ENCODE results near the gene CACNB2.

Gene CACNB2

DNA sequence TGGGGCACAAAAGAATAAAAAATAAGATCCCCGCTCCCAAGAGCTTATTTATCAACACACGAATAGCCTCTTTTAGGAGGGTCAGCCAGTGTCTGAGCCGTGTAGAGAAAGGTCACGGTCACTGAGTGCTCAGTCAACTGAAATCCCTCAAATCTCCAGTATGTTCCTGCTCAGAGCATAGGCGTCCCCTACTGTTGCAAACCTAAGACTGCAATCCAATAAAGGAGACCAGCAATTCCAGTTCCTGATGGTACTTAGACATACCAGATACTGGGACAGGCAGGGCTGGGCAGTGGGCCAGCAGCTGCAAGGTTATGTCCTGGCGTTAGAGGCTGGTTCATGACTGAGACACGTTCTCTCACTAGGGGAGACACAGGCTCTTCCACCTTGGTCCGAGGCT lies 93.6 kb downstream of the CACNB2 start:
- DNase-seq: no peak

DNA sequence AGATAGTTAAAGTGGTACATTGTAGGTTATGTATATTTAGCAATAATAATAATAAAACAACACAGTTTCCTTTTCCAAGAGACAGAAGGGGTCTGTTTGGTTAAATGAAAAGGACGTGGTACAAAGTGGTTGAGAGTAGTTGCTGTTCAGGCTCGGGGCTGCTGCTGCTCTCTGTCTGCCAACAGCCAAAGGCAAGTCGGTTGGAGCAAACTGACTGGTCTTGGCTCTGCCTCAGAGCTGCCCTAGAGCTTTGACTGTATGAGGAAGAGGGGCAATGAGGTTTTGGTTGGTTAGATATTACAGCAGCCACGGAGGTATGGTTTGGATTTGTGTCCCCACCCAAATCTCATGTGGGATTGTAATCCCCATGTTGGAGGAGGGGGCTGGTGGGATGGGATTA lies 95.3 kb downstream of the CACNB2 start:
- no peak for DNase-seq

DNA sequence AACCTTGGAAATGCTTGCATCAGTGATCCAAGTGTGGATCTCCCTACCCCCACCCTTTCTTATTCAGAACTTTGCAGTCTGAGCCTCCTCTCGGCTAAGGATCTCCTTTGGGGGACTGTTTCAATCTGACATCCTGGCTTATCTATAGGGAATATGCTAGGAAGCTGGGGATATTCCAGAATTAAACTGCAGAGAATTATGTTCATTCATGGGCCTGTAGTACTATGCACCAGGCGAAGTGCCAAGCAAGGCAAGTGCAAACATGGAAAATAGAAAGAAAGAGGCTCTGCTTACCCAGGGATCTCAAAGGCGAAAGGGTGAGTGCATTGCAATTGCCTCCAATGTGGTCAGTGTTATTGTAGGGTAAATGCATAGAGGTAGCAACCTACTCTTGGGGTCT lies 96.5 kb downstream of the CACNB2 start:
- no peak for DNase-seq

DNA sequence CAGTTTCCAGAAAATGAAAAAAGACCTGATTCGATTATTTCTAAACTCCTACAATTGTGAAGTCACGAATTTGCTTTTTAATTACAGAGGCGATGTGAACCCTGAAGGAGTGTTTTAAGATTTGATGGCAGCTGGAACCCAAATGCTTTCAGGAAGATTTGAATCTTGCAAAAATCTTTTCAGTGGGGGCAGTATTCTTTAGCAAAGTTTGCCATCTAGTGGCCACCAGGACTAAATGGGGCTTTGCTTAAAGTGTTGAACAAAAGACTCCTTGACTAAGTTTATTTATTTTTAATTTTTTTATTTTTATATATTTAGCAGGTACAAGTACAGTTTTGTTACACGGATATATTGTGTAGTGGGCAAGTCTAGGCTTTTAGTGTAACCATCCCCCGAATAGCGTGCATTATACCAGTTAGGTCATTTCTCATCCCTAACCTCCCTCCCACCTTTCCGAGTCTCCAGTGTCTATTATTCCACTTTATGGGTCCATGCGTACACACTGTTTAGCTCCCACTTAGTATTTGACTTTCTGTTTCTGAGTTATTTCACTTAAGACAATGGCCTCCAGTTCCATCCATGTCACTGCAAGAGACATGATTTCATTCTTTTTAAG lies 98.8 kb downstream of the CACNB2 start:
- DNase-seq: no peak

DNA sequence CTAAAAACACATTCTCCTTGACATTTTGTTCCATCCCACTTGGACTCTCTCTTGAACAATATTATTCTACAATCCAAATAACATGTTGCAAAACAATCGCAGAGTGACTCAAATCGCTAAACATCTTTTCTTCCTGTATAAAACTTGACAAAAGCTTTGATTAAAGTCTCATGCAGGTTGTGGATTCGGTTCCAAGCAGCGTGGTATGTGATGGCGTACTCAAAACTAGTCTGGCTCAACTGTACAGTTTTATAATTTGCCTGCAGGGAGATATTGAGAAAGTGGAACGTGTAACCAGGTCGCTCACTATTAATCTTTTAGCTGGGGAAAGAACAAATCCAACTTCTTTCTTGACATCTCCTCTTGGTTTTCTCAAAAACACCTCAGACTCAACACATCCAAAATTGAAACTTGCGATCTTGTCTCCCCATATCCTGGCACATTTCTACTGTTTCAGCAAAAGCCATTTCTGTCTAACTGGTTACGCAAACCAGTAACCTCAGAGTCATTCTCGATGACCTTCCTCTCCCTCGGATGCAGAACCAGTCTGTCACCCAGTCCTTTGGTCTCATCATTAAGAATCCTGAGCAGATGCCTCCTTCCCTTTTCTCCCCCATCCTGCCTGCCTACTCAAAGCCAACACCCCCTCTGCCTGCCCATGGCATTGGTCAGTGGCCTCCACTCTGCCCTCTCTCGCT lies 100.1 kb downstream of the CACNB2 start:
- no peak for DNase-seq

DNA sequence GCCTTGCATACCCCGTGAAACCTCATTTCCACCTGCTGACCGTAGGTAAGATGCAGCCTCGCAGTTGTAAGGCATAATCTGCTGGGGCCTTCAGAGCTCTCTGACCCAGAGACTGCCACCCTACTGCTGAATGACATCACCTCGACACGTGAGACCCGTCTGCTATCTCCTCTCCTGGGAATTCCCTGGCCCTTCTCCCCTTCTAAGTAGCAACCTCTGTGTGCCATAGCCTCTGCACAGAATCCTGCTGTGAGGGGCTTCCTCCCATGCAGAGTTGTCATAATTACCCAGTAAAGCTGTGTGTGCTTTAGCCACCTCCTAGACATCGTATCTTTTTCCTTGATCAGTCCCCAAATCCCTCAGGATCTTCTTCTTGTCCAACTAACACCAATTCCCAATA lies 106.7 kb downstream of the CACNB2 start:
- no peak for DNase-seq

DNA sequence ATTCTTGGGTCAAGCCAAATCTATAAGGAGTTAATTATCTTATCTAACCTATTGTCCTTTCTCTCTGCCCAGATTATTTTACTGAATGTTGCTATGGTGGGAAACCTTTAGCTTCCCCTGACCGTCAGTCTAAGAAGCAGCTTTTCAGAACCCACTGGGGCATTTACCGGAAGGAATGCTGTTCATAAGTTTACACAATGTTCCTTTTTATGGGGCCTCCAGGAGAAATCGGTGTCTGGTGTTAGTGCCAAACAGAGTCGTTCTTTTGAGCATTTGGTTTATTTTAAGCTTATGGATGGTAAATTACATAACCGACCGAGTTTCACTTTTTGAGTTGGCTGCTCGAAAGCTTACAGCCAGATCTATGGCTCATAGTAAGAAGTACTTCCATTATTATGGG lies 111.9 kb downstream of the CACNB2 start:
- no peak for DNase-seq

DNA sequence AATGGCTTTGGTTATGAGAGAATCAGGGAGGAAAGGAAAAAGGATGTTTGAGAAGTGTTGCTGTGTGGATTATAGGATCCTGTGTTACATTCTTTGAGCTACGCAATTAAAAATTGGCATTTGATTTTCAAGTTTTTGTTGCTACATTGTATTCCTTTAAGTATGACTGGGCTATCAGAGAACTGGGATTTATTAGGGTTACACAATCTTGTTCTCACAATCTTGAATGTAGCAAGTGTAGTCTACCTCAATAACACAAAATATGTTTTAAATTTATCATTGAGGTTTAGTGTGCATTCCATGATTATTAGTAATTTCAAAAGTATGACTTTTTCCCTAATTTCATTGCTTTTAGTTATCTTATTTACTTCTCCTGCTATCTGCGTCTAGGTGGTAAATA lies 113.9 kb downstream of the CACNB2 start:
- no peak for DNase-seq

DNA sequence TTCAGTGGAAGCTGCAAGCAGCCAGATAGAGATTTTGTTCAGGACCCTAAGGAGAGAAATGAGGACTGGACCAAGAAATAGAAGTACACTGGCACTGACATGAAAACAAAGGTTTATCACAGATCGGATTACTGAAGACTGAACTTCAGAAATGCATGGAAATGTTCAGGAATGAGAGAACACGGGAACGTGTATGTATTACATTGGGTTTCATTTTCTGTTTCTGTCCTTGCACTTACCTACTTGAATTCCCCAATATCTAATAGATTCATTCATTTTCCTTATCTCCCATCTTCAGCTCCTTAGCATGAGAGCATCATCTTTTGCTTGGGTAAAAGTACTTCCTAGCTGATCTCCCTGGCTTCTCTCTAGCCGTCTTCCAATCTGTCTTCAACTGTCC lies 114.5 kb downstream of the CACNB2 start:
- DNase-seq: no peak

DNA sequence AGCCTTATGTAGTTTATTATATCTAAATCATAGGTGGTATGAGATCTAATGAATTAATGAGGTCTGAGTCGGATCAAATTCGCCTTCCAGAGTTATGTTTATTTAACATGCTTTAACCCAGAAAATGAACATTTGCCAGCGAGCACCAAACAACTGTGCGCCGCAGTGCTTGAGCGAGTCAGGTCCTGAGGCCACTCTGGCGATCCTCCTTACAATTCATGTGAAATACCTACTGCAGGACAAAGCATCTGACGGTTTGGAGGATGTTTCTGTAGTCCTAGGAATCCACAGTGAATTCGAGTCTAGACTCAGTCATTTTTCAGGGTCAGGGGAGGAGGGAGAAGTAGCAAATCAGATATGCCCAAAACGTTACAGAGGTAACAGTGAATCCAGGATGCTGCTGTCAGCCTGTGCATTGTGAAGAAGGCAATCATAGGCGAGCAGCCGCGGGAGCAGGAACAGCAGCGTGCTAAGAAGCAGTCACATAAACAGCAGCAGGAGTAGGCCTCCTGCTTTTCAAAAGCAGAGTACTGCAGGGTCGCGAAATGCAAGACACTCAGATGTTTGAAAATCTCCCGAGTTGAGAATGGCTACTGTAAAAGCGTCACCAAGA lies 120.2 kb downstream of the CACNB2 start:
- no peak for DNase-seq

DNA sequence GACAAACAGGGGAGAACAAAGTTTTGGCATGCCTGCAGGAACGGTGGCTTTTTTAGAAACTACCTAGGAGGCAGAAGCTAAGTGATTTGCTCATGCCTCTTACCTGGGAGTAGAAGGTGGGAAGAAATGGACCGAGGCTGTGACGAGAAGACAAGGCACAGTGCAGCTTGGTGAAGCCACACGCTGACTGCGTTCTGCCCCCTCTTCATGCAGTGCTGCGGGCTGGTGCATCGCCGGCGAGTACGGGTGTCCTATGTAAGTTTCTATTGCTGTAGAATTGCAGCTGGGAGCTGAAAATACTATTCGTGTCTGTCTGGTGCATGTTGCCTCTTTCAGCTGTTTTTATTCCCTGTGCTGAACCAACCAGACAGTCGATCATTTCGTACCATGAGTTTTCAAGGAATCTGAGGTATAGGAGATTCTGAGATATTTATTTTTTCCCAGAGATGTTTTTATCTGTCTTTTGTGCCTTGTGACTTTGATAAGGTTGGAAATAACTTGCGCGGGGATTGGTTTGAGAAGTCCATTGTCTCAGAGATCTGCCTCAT lies 120.9 kb downstream of the CACNB2 start:
- DNase-seq: no peak

DNA sequence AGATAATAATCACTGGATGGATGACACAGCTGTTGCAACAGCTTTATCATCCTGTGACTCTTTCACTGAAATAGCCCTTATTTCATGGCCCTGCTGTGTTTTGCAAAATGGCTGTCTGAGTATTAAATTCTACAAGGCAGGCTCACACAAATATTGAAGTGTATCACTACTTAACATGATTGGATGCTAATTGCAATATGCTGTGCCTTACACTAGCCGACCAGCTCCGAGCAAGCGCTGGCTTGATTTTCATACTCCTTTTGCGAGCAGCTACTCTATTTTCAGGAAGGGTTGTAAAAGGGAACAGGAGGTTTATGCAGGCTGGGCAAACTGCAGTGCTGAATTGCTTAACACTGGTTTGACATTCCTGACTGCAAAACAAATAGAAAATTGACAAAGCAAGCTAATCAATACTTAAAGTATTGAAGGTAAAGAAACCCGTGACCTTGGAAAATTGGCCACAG lies 121.6 kb downstream of the CACNB2 start:
- DNase-seq: no peak

DNA sequence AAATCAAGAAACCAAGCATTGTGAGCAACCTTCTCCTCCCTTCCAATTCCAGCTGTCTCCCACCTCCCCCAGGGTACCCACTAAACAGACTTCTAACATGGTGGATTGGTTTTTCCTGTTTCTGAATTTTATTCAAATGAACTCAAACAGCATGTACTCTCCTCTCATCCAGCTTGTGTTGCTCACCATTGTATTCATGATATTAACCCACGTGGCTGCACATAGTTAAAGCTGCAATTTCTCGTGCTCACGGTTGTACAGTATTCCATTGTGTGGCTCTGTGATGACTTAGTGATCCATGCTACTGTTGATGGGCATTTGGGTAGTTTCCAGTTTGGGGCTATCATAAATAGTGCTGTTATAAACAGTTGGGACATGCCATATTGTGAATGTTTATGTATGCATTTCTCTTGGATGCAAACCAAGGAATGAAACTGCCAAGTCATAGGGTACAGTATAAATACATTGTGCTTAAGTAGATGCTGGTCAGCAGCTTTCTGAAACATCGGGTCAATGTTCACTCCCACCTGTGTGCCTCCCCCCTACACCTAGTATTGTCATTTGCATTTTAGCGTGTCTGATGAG lies 124.3 kb downstream of the CACNB2 start:
- DNase-seq: no peak

DNA sequence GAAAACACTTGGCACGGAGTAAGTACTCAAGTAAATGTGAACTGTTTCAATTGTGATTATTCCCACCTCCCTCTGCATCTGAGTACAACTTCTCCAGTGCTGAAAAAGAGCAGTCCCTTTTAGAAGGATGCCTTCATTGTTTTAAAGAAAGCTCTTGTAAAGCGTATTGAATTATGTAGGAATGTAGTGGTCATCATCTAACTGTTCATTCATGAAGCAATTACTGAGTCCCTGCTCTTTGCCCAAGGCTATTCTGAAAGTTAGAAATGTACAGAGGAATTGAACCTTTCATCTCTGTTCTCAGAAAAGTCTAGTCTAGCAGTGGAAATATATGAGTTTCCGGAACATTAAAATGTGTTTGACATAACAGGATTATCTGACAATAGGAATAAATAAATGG lies 127.8 kb downstream of the CACNB2 start:
- DNase-seq: no peak

DNA sequence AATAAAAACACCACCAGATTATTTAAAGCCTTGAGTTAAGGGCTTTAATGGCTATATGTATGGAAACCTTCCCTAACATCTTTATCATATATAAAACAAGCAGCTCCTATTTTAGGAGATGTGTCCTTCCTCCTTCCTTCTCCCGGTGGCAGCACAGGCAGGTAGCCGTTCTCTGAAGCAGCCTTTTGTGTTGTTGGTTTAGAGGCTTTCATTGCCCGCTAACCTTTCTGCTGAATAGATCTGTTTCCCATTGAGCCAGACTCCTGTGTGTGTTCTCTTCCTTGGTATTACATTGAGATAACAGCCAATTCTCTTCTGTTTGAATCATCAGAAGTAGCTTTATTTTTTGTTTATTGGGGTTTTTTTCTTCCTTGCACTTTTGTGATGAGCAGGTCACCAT lies 131.3 kb downstream of the CACNB2 start:
- DNase-seq: no peak

DNA sequence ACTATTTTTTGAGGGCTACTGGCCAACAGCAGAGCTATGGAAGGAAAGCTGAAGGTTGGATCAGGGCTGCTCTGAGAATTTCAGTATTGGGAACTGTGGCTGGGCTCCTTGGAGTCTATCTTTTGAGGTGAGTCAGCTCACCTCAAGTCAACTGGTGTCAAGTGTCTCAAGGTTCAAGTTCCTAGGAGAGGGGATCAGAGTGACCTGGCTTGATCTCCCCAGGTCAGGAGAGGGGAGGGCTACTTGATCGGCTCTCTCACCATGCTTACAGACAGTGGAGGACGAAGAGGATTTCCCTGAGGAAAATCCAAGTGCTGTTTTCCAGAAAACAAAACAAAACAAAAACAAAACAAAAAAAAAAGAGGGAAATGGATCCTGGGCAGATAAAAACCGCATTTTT lies 132.8 kb downstream of the CACNB2 start:
- no peak for DNase-seq

DNA sequence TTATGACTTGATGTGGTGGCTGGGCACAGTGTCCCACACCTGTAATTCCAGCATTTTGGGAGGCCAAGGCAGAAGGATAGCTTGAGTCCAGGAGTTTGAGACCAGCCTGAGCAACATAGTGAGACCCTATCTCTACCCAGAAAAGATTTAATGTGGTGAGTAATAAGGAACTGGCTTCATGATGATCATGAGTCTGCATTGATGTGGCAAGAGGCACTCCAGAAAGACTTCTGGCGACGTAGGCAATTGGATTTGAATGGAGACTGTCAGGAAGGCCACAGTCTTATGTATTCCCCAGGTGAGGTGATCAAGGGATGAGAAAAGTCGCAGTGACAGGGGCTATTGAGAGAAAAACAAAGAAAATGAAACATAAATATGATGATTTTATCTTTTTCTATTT lies 138.0 kb downstream of the CACNB2 start:
- no peak for DNase-seq

DNA sequence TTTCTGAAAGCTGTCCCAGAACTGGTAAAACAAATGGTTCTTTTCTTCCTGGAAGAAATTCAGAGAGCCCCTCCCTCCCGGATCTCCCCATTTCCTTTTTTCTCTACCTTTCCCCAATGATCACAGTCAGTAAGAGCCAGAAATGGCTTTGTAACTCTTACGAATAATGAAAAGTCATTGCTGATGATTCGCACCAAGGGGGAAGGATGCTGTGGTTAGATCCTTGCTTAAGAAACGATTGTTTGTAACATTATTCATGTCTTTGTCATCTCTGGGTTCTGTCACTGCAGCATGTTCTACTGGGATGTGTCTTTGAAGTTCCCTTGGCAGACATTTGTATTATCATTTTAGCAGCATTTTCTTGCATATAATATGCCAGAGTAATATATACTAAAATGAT lies 138.9 kb downstream of the CACNB2 start:
- no peak for DNase-seq

DNA sequence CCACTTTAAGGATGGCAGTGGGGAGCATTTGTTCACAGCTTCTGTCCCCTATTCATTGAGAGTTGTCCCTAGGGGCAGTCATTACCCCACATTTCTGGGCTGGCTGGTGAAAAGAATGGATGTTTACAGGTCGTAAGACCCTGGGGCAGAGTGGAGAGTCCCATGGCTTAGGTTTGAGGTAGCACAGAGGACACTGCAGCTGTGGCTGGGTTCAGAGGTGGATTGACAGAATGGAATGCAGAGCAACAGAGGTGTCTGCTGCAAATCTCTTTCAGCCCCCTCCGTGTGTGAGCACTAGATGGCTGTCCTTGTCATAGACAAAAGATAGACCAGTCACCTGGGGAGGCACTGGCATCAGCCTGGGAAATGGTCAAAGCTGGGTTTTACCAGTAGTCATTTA lies 141.9 kb downstream of the CACNB2 start:
- no peak for DNase-seq

DNA sequence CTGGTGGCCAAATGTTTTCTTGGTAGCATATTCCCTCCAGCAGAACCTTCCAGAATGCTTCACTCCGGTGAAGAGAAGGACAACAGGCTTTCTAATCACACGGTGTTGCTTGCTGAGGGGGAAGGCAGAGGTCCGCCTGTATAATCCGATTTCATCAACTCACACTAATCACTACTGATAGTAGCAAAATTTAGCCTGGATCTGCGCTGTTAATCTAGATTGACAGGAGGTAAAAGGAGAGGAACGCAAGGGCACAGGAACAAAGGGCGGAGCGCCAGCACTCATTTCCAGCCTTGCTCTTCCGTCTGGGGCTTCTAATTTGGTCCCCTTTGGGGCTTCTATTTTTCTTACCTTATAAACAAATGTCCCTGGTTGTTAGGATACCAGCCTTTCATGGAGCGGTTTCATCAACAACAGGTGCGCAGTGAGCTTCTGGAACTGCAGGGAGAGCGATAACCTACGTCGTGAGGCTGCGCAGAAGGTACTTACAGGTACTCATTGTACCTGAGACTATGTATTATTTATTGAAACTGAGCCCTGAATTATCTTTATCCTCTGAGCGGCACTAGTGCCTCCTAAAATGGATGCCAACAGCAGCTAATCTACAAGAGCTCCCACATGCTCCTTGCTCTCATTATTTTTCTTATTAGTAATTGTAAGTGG lies 150.6 kb downstream of the CACNB2 start:
- DNase-seq: no peak

DNA sequence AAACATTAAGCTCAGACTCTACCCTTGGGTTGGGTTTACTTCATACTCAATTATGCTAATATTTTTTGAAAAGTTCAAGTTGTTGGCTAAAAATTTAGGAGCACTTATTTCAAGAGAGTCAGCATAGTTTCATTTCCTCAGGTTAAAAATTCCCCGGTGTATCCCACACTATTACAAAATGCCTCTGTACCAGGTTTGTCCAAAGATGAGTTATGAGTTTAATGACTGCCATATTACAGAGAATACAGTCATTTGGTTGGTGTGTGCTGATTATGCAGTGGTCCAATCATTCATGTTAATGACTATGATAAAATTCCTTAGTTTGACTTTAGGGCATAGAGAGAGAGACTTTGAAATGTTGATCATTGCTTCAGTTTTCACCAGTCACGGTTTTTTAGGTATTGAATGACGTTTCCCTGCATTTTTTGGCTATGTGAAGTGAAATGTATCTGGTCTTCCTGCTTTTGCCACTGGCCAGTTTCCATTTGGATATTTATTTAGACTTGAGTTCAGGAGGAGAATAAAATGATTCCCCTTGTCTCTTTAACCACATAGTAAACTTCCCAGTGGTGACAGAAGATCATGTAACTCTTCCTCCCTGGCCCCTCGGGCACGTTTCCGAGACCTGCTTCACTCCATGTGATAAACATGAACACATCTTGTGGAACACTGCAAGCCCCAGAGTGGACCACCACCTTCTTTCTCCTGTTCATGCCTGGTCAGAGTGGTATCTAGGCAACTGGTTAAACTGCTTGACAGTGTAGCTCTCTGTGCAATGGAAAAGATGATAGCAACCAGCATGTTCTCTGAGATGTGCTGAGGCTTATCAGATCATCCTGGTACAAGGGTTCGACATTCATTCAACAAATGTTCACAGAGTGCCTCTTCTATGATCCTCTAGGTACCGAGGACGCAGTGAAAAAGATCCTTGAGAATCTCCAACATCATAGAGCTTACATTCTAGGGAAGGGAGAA lies 153.6 kb downstream of the CACNB2 start:
- DNase-seq: no peak

DNA sequence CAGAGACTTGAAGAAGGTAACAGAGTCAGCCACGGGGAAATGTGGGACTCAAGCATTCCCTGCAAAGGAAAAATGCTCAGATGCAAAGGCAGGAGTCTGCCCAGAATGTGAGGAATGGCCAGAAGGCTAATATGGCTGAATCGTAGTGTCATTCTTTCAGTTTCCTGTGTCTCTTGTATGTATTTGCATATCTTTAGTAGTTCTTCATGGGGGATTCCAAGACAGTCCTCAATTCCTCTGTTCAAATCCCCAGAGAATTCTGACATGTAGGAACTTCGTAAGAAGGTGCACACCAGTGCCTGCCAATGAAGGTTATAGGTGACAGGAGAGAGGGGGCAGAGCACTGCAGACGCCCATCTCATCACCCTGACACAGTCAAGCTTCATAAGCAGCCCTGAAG lies 154.4 kb downstream of the CACNB2 start:
- no peak for DNase-seq
